Measurements from ENCODE around the gene PTPRK.

PTPRK gene

GRCh38 chr6:128515550-128516513, 4.6 kb downstream of the PTPRK start:
- DNase-seq = no peak

GRCh38 chr6:128513878-128514277, 6.5 kb downstream of the PTPRK start:
- DNase-seq = no peak

- no peak for DNase-seq
Measured at GRCh38 chr6:128512296-128512695, 8.1 kb downstream of the PTPRK start.

GRCh38 chr6:128511506-128511905, 8.9 kb downstream of the PTPRK start:
- no peak for DNase-seq

GRCh38 chr6:128509709-128510108, 10.7 kb downstream of the PTPRK start:
- DNase-seq = no peak

- no peak for DNase-seq
Measured at GRCh38 chr6:128508588-128509296, 11.7 kb downstream of the PTPRK start.

GRCh38 chr6:128507337-128508310, 12.8 kb downstream of the PTPRK start:
- no peak for DNase-seq

- DNase-seq = no peak
Measured at GRCh38 chr6:128505603-128506002, 14.8 kb downstream of the PTPRK start.

- no peak for DNase-seq
Measured at GRCh38 chr6:128504003-128504654, 16.3 kb downstream of the PTPRK start.

GRCh38 chr6:128500749-128501600, 19.4 kb downstream of the PTPRK start:
- DNase-seq = no peak

GRCh38 chr6:128500014-128500413, 20.4 kb downstream of the PTPRK start:
- no peak for DNase-seq

GRCh38 chr6:128499079-128499731, 21.2 kb downstream of the PTPRK start:
- no peak for DNase-seq

- DNase-seq = no peak
Measured at GRCh38 chr6:128498234-128498633, 22.2 kb downstream of the PTPRK start.

- DNase-seq = no peak
Measured at GRCh38 chr6:128495536-128496333, 24.7 kb downstream of the PTPRK start.

GRCh38 chr6:128494440-128494839, 26.0 kb downstream of the PTPRK start:
- DNase-seq = no peak

GRCh38 chr6:128493877-128494276, 26.5 kb downstream of the PTPRK start:
- DNase-seq = no peak

- DNase-seq = no peak
Measured at GRCh38 chr6:128492386-128492785, 28.0 kb downstream of the PTPRK start.

GRCh38 chr6:128491610-128492206, 28.7 kb downstream of the PTPRK start:
- DNase-seq = no peak

GRCh38 chr6:128491100-128491581, 29.3 kb downstream of the PTPRK start:
- no peak for DNase-seq
